ENCODE measurements around the gene ASXL3. TPM values are rescaled to one million over a fixed set of nuclear protein-coding genes. Genes with fewer than 3 reads are reported as not detected.
A peak's percentile ranks its signal among the peaks of the same experiment; 100 is the strongest.

Gene ASXL3
- total and polyA plus RNA-seq, 4 donors, result 0.08 to 16.3 (median 1.8) TPM

DNA sequence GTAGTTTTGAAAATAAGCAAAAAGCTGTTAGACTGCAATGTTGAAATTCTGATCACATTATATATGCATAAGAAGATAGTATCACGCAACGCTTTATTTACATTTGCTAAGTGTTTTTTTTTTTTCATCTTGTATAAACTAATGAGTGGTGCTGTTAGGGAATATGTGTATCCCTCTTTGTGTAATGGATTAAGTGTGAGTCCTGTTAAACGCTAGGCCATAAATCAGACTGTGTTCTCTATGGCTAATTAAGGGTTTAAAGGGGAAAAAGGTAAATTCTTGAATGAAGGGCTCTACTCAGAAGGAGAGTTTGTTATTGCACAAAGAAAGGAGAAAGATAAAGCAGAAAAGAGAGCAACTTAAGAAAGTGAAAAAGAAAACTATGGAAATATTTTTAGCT is 4.8 kb upstream of the ASXL3 start:
- H3K27me3 ChIP-seq (ENCODE audit: control insufficient read depth in 3 of 3, insufficient read depth in 3 of 3, low read length in 2 of 3), result no peaks in the 10 kb centered on the region
- H3K27ac ChIP-seq (ENCODE audit: low read depth in 1 of 2, low read length in 1 of 2), result no peak overlapping the region
- TF ChIP-seq, protein P1, sequence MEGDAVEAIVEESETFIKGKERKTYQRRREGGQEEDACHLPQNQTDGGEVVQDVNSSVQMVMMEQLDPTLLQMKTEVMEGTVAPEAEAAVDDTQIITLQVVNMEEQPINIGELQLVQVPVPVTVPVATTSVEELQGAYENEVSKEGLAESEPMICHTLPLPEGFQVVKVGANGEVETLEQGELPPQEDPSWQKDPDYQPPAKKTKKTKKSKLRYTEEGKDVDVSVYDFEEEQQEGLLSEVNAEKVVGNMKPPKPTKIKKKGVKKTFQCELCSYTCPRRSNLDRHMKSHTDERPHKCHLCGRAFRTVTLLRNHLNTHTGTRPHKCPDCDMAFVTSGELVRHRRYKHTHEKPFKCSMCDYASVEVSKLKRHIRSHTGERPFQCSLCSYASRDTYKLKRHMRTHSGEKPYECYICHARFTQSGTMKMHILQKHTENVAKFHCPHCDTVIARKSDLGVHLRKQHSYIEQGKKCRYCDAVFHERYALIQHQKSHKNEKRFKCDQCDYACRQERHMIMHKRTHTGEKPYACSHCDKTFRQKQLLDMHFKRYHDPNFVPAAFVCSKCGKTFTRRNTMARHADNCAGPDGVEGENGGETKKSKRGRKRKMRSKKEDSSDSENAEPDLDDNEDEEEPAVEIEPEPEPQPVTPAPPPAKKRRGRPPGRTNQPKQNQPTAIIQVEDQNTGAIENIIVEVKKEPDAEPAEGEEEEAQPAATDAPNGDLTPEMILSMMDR (IDR thresholded peaks at IDR 0.05; ENCODE audit: control extremely low read depth, extremely low read depth), result no peak
- H3K36me3 ChIP-seq (ENCODE audit: control insufficient read depth in 4 of 4, insufficient read depth in 4 of 4, low read length in 4 of 4), result no peaks in the 10 kb centered on the region
- H3K9ac ChIP-seq (ENCODE audit: insufficient read depth in 1 of 2, low read length in 2 of 2), result no peak overlapping the region
- H3K4me1 ChIP-seq (ENCODE audit: control insufficient read depth in 5 of 5, insufficient read depth in 5 of 5, low read length in 5 of 5), result peaks cover 0 to 17% (median 0%) of the 10 kb centered on the region in 5 donors
- no peak overlapping the region for H3K4me3 ChIP-seq
- ATAC-seq (ENCODE audit: insufficient read depth, low FRiP score), result no peak
- WGBS, 2 donors, result 78 to 86% methylated on average over 3 of the region's 3 CpGs
- H3K9me3 ChIP-seq (ENCODE audit: control insufficient read depth in 4 of 4, insufficient read depth in 3 of 4, low read length in 3 of 4), result peaks cover 0 to 2% (median 0%) of the 10 kb centered on the region in 4 donors
- DNase-seq, result no peak

GRCh38 chr18:33575451-33575850 is 2.6 kb upstream of the ASXL3 start:
- peaks cover 0 to 25% (median 5%) of the 10 kb centered on the region in 5 donors for H3K4me1 ChIP-seq (ENCODE audit: control insufficient read depth in 5 of 5, insufficient read depth in 5 of 5, low read length in 5 of 5)
- peaks cover 0 to 2% (median 0%) of the 10 kb centered on the region in 4 donors for H3K9me3 ChIP-seq (ENCODE audit: control insufficient read depth in 4 of 4, insufficient read depth in 3 of 4, low read length in 3 of 4)
- H3K36me3 ChIP-seq (ENCODE audit: control insufficient read depth in 4 of 4, insufficient read depth in 4 of 4, low read length in 4 of 4), result no peaks in the 10 kb centered on the region
- no peak overlapping the region for H3K9ac ChIP-seq (ENCODE audit: insufficient read depth in 1 of 2, low read length in 2 of 2)
- no peaks in the 10 kb centered on the region for H3K27me3 ChIP-seq (ENCODE audit: control insufficient read depth in 3 of 3, insufficient read depth in 3 of 3, low read length in 2 of 3)
- no peak overlapping the region for H3K4me3 ChIP-seq
- H3K27ac ChIP-seq (ENCODE audit: low read depth in 1 of 2, low read length in 1 of 2), result no peak overlapping the region
- TF ChIP-seq, protein P1 (IDR thresholded peaks at IDR 0.05; ENCODE audit: control extremely low read depth, extremely low read depth), result no peak
- DNase-seq, result no peak
- no peak for ATAC-seq (ENCODE audit: insufficient read depth, low FRiP score)

- H3K27ac ChIP-seq (ENCODE audit: low read depth in 1 of 2, low read length in 1 of 2), result peak overlapping the region; percentile 78 to 93
- DNase-seq (peak in 1 of 3 donors; percentile 58), ATAC-seq (ENCODE audit: insufficient read depth, low FRiP score) (no peak)
- H3K4me3 ChIP-seq, result no peak overlapping the region
- H3K9ac ChIP-seq (ENCODE audit: insufficient read depth in 1 of 2, low read length in 2 of 2), result peak overlapping the region; percentile 96 to 97
- TF ChIP-seq, protein P1 (IDR thresholded peaks at IDR 0.05; ENCODE audit: control extremely low read depth, extremely low read depth), result no peak
- peaks cover 0 to 33% (median 5%) of the 10 kb centered on the region in 5 donors for H3K4me1 ChIP-seq (ENCODE audit: control insufficient read depth in 5 of 5, insufficient read depth in 5 of 5, low read length in 5 of 5)
- peaks cover 0 to 2% (median 0%) of the 10 kb centered on the region in 4 donors for H3K9me3 ChIP-seq (ENCODE audit: control insufficient read depth in 4 of 4, insufficient read depth in 3 of 4, low read length in 3 of 4)
- no peaks in the 10 kb centered on the region for H3K36me3 ChIP-seq (ENCODE audit: control insufficient read depth in 4 of 4, insufficient read depth in 4 of 4, low read length in 4 of 4)
- WGBS, 2 donors, result 15 to 17% methylated on average over 5 of the region's 5 CpGs
- no peaks in the 10 kb centered on the region for H3K27me3 ChIP-seq (ENCODE audit: control insufficient read depth in 3 of 3, insufficient read depth in 3 of 3, low read length in 2 of 3)
Observed at GRCh38 chr18:33576999-33577646, 896 bp upstream of the ASXL3 start.
